ENCODE results near the gene BCDIN3D. TPM values are rescaled to one million over a fixed set of nuclear protein-coding genes. Genes with fewer than 3 reads are reported as not detected.
A peak's percentile ranks its signal among the peaks of the same experiment; 100 is the strongest.

The BCDIN3D gene
- polyA plus RNA-seq, 1 of the 3 experiments (the other 2 are of a cell fraction): 2.3 TPM

DNA sequence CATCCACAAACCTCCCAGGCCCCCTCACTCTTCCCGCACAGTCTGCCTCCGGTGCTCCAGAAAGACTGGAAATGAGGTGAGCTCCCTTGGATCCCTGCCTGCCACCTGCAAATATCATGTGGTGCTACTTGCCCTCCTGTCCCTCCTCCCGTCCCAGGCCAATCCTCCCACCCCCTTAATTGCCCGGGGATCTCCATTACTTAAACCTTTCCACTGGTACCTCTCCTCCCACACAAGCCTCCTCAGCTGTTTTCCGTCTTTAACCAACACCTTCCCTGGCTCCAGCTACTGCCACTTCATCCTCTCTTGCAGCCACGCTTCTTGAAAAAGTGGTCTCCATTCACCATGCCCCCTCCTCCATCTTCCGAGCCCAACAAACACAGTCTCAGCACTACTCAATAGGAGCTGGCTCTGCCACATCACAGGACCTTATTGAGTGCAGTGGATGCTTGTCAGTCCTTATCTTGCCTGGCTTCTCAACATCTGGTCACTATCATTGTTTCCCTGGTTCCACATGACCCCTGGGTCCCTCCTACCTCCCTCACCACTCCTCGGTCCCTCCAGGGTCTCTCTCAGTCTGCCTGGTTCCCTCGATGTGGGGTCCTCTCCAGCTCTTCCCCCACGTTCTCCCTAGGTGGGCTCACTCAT is 49.3 kb upstream of the BCDIN3D start:
- Histone ChIP-seq H3F3A (replicated peaks; ENCODE audit: insufficient read depth) (no peaks in the 10 kb centered on the region), H3K4me3 (ENCODE audit: low read depth in 2 of 2, low read length in 1 of 2) (no peak overlapping the region), H2AFZ (ENCODE audit: low read depth) (no peak overlapping the region), H3K9me2 (no peaks in the 10 kb centered on the region), H3K27me3 (ENCODE audit: insufficient read depth) (no peaks in the 10 kb centered on the region), H4K20me1 (ENCODE audit: insufficient read depth) (no peaks in the 10 kb centered on the region), H3K36me3 (replicated peaks in 1 of 2; ENCODE audit: control insufficient read depth in 1 of 2, insufficient read depth in 2 of 2, low read length in 1 of 2) (no peaks in the 10 kb centered on the region), H3K27ac (ENCODE audit: low read depth in 2 of 2, low read length in 1 of 2) (no peak overlapping the region), H3K4me2 (no peak overlapping the region), H3K79me2 (ENCODE audit: insufficient read depth) (no peaks in the 10 kb centered on the region), H3K4me1 (ENCODE audit: control insufficient read depth in 1 of 2, insufficient read depth in 2 of 2, low read depth in 1 of 2, low read length in 1 of 2) (peaks cover 5 to 28% of the 10 kb centered on the region in 2 experiments; a peak in 1 of 4 replicates), H3K9me3 (no peaks in the 10 kb centered on the region), H3K9ac (no peak overlapping the region)
- peak; percentile 79 for DNase-seq
- WGBS (ENCODE audit: low lambda C conversion rate): 67% methylated on average over 10 of the region's 10 CpGs
- POLR2A ChIA-PET: interaction anchor here (1.2 to 1.4 kb wide), 2 partner anchors 10 to 12 kb away, joined by 3 read pairs; partner anchors contain the start of gene FAIM2
- TF ChIP-seq MAX (IDR thresholded peaks at IDR 0.05; ENCODE audit: low read depth): no peak
- peak; percentile 81 for TF ChIP-seq GATA2 (CRISPR knock-in tag; IDR thresholded peaks at IDR 0.05)
- TF ChIP-seq EP300 (IDR thresholded peaks at IDR 0.05; ENCODE audit: borderline replicate concordance in 1 of 2, low read depth in 1 of 2, low read length in 1 of 2): peak in 1 of 2 experiments; percentile 63; a peak in 2 of 4 replicates
- TF ChIP-seq, protein P1, sequence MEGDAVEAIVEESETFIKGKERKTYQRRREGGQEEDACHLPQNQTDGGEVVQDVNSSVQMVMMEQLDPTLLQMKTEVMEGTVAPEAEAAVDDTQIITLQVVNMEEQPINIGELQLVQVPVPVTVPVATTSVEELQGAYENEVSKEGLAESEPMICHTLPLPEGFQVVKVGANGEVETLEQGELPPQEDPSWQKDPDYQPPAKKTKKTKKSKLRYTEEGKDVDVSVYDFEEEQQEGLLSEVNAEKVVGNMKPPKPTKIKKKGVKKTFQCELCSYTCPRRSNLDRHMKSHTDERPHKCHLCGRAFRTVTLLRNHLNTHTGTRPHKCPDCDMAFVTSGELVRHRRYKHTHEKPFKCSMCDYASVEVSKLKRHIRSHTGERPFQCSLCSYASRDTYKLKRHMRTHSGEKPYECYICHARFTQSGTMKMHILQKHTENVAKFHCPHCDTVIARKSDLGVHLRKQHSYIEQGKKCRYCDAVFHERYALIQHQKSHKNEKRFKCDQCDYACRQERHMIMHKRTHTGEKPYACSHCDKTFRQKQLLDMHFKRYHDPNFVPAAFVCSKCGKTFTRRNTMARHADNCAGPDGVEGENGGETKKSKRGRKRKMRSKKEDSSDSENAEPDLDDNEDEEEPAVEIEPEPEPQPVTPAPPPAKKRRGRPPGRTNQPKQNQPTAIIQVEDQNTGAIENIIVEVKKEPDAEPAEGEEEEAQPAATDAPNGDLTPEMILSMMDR (IDR thresholded peaks at IDR 0.05): no peak
- TF ChIP-seq, protein P2, sequence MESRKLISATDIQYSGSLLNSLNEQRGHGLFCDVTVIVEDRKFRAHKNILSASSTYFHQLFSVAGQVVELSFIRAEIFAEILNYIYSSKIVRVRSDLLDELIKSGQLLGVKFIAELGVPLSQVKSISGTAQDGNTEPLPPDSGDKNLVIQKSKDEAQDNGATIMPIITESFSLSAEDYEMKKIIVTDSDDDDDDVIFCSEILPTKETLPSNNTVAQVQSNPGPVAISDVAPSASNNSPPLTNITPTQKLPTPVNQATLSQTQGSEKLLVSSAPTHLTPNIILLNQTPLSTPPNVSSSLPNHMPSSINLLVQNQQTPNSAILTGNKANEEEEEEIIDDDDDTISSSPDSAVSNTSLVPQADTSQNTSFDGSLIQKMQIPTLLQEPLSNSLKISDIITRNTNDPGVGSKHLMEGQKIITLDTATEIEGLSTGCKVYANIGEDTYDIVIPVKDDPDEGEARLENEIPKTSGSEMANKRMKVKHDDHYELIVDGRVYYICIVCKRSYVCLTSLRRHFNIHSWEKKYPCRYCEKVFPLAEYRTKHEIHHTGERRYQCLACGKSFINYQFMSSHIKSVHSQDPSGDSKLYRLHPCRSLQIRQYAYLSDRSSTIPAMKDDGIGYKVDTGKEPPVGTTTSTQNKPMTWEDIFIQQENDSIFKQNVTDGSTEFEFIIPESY (IDR thresholded peaks at IDR 0.05; ENCODE audit: borderline replicate concordance, low read depth): no peak
- no peak for TF ChIP-seq FOXM1 (IDR thresholded peaks at IDR 0.05; ENCODE audit: low read depth)
- TF ChIP-seq USF2 (IDR thresholded peaks at IDR 0.05; ENCODE audit: borderline replicate concordance, low read depth, low read length): no peak
- no peak for TF ChIP-seq FOSL2 (IDR thresholded peaks at IDR 0.05; ENCODE audit: borderline replicate concordance, low read depth)
- TF ChIP-seq, protein P3, sequence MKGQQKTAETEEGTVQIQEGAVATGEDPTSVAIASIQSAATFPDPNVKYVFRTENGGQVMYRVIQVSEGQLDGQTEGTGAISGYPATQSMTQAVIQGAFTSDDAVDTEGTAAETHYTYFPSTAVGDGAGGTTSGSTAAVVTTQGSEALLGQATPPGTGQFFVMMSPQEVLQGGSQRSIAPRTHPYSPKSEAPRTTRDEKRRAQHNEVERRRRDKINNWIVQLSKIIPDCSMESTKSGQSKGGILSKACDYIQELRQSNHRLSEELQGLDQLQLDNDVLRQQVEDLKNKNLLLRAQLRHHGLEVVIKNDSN (IDR thresholded peaks at IDR 0.05; ENCODE audit: borderline replicate concordance, low read depth): no peak
- no peak; the same call in 1 of the 2 replicates for TF ChIP-seq FOXJ3 (CRISPR knock-in tag; IDR thresholded peaks at IDR 0.05)
- CTCF ChIA-PET: interaction anchor here (0.9 to 2.0 kb wide), 9 partner anchors 9 to 178 kb away, joined by 3 to 10 read pairs (median 5); partner anchors contain the start of gene TMBIM6
